GM21723 (cell line): Measurements from ENCODE around the gene PON1.

Source experiments
- ATAC-seq: cut with Tn5 transposase; IDR thresholded peaks from one replicate; pipeline ENCODE4 v1.9.1; 2021; ENCODE audit warnings: mild to moderate bottlenecking, moderate library complexity; ENCODE audit not compliant: unreplicated experiment

PON1 gene

GRCh38 chr7:95261895-95262415 lies 62.4 kb downstream of the PON1 start:
- ATAC-seq = no peak

- ATAC-seq = no peak
Measured at GRCh38 chr7:95255691-95256090, 68.6 kb downstream of the PON1 start.

- no peak for ATAC-seq
Measured at GRCh38 chr7:95253986-95254385, 70.3 kb downstream of the PON1 start.

GRCh38 chr7:95251966-95252365 lies 72.4 kb downstream of the PON1 start:
- no peak for ATAC-seq

- ATAC-seq = no peak
Measured at GRCh38 chr7:95250571-95250970, 73.8 kb downstream of the PON1 start.
